NT2/D1 (cell line): ENCODE measurements around the gene GNPDA1.

ENCODE experiments used
- SUZ12 ChIP-seq: IDR thresholded peaks from 2 replicates; pipeline ENCODE4 v1.6.1; 2011; ENCODE audit not compliant: insufficient read length, insufficient read depth; ENCODE audit errors: extremely low read depth
- ZNF274 ChIP-seq: IDR thresholded peaks from 2 replicates; pipeline ENCODE4 v1.6.1; 2011; ENCODE audit warnings: mild to moderate bottlenecking, low read depth, low read length

- no peak for TF ChIP-seq SUZ12
- no peak for TF ChIP-seq ZNF274
Observed at GRCh38 chr5:142000173-142000572, 12.7 kb downstream of the GNPDA1 start.
